ENCODE data around the gene NUAK1.

DNA sequence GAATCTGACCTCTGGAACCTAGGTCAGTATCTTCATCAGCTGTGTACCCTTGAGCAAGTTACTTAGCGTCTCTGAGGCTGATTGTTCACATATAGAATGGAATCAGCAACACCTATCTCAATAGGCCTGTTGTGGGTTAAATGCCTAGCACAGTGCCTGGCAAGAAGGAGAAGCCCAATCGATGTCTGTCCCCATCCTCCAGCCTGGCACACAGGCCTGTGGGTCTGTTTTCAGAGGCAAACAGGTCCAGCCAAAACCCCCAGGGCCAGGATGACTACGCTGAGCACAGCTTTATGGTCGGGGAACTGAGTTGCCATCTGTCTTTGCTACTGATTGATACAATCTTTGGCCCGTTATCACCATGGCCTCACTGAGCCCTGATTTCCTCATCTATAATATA is 89.2 kb downstream of the NUAK1 start:
- TF ChIP-seq, protein P1, sequence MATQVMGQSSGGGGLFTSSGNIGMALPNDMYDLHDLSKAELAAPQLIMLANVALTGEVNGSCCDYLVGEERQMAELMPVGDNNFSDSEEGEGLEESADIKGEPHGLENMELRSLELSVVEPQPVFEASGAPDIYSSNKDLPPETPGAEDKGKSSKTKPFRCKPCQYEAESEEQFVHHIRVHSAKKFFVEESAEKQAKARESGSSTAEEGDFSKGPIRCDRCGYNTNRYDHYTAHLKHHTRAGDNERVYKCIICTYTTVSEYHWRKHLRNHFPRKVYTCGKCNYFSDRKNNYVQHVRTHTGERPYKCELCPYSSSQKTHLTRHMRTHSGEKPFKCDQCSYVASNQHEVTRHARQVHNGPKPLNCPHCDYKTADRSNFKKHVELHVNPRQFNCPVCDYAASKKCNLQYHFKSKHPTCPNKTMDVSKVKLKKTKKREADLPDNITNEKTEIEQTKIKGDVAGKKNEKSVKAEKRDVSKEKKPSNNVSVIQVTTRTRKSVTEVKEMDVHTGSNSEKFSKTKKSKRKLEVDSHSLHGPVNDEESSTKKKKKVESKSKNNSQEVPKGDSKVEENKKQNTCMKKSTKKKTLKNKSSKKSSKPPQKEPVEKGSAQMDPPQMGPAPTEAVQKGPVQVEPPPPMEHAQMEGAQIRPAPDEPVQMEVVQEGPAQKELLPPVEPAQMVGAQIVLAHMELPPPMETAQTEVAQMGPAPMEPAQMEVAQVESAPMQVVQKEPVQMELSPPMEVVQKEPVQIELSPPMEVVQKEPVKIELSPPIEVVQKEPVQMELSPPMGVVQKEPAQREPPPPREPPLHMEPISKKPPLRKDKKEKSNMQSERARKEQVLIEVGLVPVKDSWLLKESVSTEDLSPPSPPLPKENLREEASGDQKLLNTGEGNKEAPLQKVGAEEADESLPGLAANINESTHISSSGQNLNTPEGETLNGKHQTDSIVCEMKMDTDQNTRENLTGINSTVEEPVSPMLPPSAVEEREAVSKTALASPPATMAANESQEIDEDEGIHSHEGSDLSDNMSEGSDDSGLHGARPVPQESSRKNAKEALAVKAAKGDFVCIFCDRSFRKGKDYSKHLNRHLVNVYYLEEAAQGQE (IDR thresholded peaks at IDR 0.05; ENCODE audit: insufficient replicate concordance, low read depth), result no peak
- TF ChIP-seq, protein P2, sequence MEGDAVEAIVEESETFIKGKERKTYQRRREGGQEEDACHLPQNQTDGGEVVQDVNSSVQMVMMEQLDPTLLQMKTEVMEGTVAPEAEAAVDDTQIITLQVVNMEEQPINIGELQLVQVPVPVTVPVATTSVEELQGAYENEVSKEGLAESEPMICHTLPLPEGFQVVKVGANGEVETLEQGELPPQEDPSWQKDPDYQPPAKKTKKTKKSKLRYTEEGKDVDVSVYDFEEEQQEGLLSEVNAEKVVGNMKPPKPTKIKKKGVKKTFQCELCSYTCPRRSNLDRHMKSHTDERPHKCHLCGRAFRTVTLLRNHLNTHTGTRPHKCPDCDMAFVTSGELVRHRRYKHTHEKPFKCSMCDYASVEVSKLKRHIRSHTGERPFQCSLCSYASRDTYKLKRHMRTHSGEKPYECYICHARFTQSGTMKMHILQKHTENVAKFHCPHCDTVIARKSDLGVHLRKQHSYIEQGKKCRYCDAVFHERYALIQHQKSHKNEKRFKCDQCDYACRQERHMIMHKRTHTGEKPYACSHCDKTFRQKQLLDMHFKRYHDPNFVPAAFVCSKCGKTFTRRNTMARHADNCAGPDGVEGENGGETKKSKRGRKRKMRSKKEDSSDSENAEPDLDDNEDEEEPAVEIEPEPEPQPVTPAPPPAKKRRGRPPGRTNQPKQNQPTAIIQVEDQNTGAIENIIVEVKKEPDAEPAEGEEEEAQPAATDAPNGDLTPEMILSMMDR (IDR thresholded peaks at IDR 0.05; ENCODE audit: insufficient read depth, low read length), result no peak
